Measurements from ENCODE around the gene EDAR. TPM values are rescaled to one million over a fixed set of nuclear protein-coding genes. Genes with fewer than 3 reads are reported as not detected.

Gene EDAR
- total RNA-seq, 1 experiment from 2014 or later: 0.15 TPM

- ChIA-PET POLR2A (no interaction called here), RAD21 (ENCODE audit: low non-redundant PET in 1 of 2, low total read pairs in 2 of 2, uncharacterized antibody in 2 of 2, unreplicated experiment in 2 of 2) (no interaction called here), CTCF (no interaction called here)
- TF ChIP-seq EGR1 (IDR thresholded peaks at IDR 0.05; ENCODE audit: low read depth): no peak
- TF ChIP-seq MAX (IDR thresholded peaks at IDR 0.05): no peak
- intact Hi-C loops (cut with micrococcal nuclease): no loop called here
- no peak overlapping the region for H3K4me3 ChIP-seq (replicated peaks in 1 of 2; ENCODE audit: low read depth in 1 of 2, low read length in 2 of 2)
- no peak overlapping the region for H3K9ac ChIP-seq (ENCODE audit: low read length)
- ATAC-seq: no peak
- H3K36me3 ChIP-seq (ENCODE audit: control insufficient read depth in 1 of 2, insufficient read depth in 2 of 2, low read length in 2 of 2): no peaks in the 10 kb centered on the region
- H3K27ac ChIP-seq (ENCODE audit: low read depth, low read length): no peak overlapping the region
- H4K20me1 ChIP-seq (ENCODE audit: insufficient read depth): no peaks in the 10 kb centered on the region
- H2AFZ ChIP-seq (ENCODE audit: low read depth, low read length, poor library complexity, severe bottlenecking): no peak overlapping the region
- DNase-seq (ENCODE audit: low read depth, low spot score): no peak
- H3K79me2 ChIP-seq (ENCODE audit: insufficient read depth, low read length): no peaks in the 10 kb centered on the region
- no peaks in the 10 kb centered on the region for H3K9me2 ChIP-seq (ENCODE audit: insufficient read depth)
- H3K4me1 ChIP-seq (ENCODE audit: control insufficient read depth in 1 of 2, insufficient read depth in 2 of 2, low read length in 2 of 2): no peaks in the 10 kb centered on the region; a peak in 1 of 4 replicates
- H3K4me2 ChIP-seq (ENCODE audit: low read length): no peak overlapping the region
- no peaks in the 10 kb centered on the region for H3K27me3 ChIP-seq (ENCODE audit: insufficient read depth, low read length)
- no TSS peak for BruUV-seq (replicated peaks)
- H3K9me3 ChIP-seq (ENCODE audit: control insufficient read depth in 1 of 2, insufficient read depth in 1 of 2, low read depth in 1 of 2, low read length in 2 of 2): no peaks in the 10 kb centered on the region
Measured at GRCh38 chr2:109031476-109032228, 42.6 kb upstream of the EDAR start.

GRCh38 chr2:109030870-109031475 lies 42.0 kb upstream of the EDAR start:
- ChIA-PET RAD21 (ENCODE audit: low non-redundant PET in 1 of 2, low total read pairs in 2 of 2, uncharacterized antibody in 2 of 2, unreplicated experiment in 2 of 2) (no interaction called here), POLR2A (no interaction called here), CTCF (no interaction called here)
- Histone ChIP-seq H3K79me2 (ENCODE audit: insufficient read depth, low read length) (no peaks in the 10 kb centered on the region), H3K27ac (ENCODE audit: low read depth, low read length) (no peak overlapping the region), H3K9me2 (ENCODE audit: insufficient read depth) (no peaks in the 10 kb centered on the region), H3K4me2 (ENCODE audit: low read length) (no peak overlapping the region), H3K9me3 (ENCODE audit: control insufficient read depth in 1 of 2, insufficient read depth in 1 of 2, low read depth in 1 of 2, low read length in 2 of 2) (no peaks in the 10 kb centered on the region), H2AFZ (ENCODE audit: low read depth, low read length, poor library complexity, severe bottlenecking) (no peak overlapping the region), H3K36me3 (ENCODE audit: control insufficient read depth in 1 of 2, insufficient read depth in 2 of 2, low read length in 2 of 2) (no peaks in the 10 kb centered on the region), H3K4me3 (replicated peaks in 1 of 2; ENCODE audit: low read depth in 1 of 2, low read length in 2 of 2) (no peak overlapping the region), H3K4me1 (ENCODE audit: control insufficient read depth in 1 of 2, insufficient read depth in 2 of 2, low read length in 2 of 2) (no peaks in the 10 kb centered on the region; a peak in 1 of 4 replicates), H3K9ac (ENCODE audit: low read length) (no peak overlapping the region), H3K27me3 (ENCODE audit: insufficient read depth, low read length) (no peaks in the 10 kb centered on the region), H4K20me1 (ENCODE audit: insufficient read depth) (no peaks in the 10 kb centered on the region)
- ATAC-seq (no peak), DNase-seq (ENCODE audit: low read depth, low spot score) (no peak)
- intact Hi-C loops (cut with micrococcal nuclease): no loop called here
- BruUV-seq (replicated peaks): no TSS peak
- TF ChIP-seq FOSL1 (IDR thresholded peaks at IDR 0.05; ENCODE audit: low read depth) (no peak), SRF (IDR thresholded peaks at IDR 0.05; ENCODE audit: low read depth) (no peak), ZBTB33 (IDR thresholded peaks at IDR 0.05; ENCODE audit: extremely low read depth, insufficient replicate concordance, low read length) (no peak), EZH2phosphoT487 (IDR thresholded peaks at IDR 0.05; ENCODE audit: borderline replicate concordance) (no peak), JUND (IDR thresholded peaks at IDR 0.05) (no peak), MAX (IDR thresholded peaks at IDR 0.05) (no peak), ATF3 (IDR thresholded peaks at IDR 0.05) (no peak), CEBPB (IDR thresholded peaks at IDR 0.05; ENCODE audit: low read depth) (no peak), POLR2AphosphoS5 (IDR thresholded peaks at IDR 0.05; ENCODE audit: low read depth, low read length) (no peak)
